ENCODE data around the gene RNF5.

RNF5 gene

DNA sequence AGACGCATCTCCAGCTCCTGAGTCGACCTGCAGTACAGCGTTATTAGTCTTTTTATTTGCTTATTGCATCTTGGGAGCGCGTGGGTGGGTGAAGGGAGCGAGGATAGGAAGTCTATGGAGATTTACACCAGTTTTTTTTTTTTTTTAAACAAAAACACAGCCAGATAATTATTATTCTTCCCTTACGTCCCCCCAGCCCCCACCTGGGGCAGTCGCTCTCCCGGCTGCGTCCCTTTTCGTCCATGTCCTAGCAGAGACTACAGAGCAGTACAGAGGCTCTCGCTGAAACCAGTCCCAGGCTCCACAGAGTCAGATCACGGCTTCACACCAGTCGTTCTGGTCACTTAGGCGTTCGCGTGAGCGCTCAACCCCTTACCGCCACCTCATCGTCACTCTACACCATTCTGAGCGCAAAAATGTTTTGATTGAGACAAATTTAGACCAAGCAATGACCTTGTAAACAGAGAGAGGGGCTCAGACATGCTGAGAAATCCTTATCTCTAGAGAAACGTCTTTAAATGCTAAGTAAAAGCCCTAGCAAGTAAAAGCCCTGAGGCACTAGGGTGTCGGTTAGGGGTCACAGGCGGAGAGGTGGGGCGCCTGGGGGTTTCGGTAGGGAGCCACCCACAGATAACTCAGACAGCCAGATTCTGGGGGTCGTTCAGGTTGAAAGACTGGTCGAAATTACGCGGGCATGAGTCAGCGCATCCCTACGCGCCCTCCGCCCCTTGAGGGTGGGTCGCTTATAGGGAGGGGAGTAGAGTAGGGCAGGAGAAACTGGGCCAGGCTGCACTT is 25.2 kb upstream of the RNF5 start:
- no peak for DNase-seq

DNA sequence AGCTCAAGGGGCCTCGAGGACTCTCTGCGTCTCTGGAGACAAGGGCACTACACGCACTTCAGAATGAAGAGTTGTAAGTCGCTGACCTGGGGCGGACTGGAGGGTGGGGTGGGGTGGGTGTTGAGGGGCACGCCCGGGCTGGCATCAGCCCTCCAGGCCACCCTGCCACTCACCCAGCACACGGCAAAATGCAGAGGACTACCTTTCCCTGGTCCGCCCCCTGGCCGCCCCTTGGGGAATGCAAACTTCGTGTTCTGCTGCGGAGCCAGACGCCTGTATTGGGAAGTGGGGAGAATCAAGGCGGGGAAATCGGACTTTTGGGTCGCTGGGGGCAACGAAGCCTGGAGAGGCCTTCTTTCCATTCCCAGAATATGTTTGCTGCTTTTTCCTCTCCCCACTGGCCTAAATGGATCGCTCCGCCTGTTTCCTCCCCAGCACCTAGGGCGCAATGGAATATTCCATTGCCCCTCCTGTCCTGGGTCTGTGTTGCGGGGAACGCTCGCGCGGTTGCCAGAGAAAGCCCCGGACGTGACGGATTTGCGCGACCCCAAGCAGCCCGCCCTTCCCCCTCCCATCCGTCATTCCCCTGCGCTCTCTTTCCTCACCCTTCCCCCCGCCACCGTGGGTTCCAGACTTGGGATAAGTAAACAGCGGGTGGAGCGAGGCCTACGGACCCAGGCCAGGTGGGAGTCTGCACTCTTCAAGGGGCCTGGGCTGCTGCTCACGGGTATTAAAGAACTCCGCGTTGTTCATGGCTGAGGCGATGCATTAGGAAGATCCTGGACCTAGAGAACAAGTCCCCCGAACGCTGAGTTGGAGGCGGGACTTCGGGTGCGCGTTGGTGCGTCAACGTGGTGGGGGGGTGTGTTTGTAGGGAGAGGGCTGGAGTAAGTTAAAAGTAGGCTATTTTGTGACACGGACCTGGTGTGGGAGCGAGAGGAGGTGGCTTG is 24.4 kb upstream of the RNF5 start, which contains the start of gene PPT2:
TSS of gene PPT2 (plus strand) at position 578 of the 950 bp plus-strand sequence. CDS start 454 bp downstream, outside the sequence.
- peak; percentile 77 for DNase-seq

DNA sequence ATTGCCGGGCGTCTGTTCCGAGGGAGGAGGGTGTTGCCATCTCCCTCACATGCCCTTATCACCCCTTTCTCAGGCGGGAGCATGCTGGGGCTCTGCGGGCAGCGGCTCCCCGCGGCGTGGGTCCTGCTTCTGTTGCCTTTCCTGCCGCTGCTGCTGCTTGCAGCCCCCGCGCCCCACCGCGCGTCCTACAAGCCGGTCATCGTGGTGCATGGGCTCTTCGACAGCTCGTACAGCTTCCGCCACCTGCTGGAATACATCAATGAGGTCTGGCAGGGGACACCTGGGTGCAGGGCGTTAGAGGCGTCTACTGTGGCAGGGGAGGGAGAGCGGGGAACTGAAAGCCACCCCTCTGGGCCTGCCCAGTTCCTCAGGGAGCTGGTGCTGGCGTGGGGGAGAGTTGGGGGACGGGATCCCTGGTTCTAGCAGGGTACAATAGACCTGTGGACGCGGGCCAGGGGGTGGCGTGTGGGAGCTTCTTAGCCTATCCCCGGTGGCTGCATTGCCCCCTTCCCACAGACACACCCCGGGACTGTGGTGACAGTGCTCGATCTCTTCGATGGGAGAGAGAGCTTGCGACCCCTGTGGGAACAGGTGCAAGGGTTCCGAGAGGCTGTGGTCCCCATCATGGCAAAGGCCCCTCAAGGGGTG is 23.6 kb upstream of the RNF5 start:
- DNase-seq: peak; percentile 15

DNA sequence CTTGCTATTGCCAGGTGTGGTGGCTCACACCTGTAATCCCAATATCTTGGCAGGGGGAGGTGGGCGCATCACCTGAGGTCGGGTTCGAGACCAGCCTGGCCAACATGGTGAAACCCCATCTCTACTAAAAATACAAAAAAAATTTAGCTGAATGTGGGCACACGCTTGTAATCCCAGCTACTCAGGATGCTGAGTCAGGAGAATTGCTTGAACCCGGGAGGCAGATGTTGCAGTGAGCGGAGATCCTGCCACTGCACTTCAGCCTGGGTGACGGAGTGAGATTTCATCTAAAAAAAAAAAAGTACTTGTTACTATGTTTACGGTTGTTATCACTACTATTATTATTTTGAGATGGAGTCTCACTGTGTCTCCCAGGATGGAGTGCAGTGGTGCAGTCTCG is 21.3 kb upstream of the RNF5 start:
- DNase-seq: no peak

DNA sequence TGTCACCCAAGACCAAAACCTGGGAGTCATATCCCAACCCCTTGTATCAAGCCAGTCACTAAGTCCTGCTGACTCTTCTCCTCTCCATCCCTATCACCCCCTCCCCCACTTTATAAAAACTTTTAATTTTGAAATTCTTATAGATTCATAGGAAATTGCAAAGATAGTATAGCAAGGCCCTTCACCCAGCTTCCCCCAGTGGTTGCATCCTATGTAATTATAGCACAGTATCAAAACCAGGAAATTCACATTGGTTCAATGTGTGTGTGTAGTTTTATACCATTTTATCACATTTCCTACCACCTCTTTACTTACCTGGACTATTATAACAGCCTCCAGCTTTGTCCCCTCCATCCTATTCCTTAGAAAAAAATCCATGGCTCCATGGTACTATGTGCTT is 20.2 kb upstream of the RNF5 start:
- DNase-seq: no peak

DNA sequence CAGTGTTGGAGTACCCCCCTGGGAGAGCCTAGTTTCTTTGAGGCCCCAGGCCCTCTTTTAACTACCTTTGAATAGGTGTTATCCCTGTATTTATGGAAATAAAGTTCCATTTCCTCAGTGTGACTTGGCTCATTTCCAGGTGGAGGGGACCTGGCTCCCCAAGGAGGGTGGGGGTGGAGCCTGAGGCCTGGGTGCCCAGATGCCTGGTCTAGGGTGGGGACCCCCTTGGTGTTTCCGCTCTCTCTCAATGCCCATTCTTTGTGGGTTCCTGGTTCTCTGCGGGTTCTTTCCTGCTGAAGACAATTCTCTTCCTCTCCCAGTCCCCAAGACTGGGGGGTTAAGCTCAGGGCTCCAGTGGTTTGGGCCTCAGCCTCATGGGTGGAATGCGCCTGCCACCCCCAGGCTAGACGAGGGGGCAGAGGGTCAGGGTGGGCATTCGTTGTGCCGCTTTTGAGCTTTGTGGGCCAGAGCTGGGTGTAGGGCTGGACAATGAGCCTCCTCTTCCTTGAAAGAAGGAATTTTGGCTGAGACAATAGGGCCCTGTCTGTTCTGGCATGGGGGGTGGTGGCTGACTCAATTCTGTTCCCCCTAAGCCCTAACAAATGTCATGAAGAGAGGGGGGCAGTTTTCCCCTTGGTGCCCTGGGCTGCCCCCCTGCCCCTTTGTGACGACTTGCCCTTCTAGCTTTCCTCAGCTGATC is 14.5 kb upstream of the RNF5 start:
- no peak for DNase-seq

DNA sequence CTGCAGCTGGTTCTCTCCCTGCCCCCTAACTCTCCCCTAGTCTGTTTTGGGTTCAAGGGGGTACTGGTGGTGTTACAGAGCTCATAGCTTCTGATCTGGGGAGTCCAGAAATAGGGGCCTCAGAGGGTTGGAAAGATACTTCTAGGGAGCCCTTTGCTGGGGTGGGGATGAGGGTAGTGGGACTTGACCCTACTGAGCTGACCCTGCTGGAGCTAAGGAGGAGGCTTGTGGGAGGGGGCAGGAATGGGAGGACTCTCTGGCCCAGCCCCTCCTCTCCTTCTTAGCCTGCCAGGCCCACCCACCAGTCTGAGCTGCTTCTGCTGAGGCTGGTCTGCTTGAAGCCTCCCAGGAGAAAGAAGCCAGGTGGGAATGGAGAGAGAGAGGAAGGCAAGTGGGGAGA is 13.9 kb upstream of the RNF5 start, which contains the start of gene EGFL8:
TSS of gene EGFL8 (plus strand) at position 301 of the 400 bp plus-strand sequence. CDS start 1,571 bp downstream, outside the sequence.
- no peak for DNase-seq

DNA sequence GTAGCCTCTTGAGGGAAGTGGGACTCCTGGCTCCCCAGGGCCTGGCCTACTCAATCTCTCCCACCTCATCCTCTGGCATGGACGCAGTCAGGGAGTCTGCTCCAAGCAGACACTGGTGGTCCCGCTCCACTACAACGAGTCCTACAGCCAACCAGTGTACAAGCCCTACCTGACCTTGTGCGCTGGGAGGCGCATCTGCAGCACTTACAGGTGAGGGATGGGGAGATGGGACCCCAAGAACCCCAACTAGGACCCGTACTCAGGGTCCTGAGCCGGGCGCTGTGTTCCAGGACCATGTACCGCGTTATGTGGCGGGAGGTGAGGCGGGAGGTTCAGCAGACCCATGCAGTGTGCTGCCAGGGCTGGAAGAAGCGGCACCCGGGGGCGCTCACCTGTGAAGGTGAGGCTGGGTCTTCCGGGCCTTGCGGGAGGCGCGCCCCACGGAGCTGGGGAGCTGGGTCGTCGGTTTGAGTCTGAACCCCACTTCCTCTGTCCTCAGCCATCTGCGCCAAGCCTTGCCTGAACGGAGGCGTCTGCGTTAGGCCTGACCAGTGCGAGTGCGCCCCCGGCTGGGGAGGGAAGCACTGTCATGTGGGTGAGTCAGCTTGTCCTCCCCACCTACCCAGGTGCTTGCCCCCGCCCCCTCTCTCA is 11.7 kb upstream of the RNF5 start:
- no peak for DNase-seq

DNA sequence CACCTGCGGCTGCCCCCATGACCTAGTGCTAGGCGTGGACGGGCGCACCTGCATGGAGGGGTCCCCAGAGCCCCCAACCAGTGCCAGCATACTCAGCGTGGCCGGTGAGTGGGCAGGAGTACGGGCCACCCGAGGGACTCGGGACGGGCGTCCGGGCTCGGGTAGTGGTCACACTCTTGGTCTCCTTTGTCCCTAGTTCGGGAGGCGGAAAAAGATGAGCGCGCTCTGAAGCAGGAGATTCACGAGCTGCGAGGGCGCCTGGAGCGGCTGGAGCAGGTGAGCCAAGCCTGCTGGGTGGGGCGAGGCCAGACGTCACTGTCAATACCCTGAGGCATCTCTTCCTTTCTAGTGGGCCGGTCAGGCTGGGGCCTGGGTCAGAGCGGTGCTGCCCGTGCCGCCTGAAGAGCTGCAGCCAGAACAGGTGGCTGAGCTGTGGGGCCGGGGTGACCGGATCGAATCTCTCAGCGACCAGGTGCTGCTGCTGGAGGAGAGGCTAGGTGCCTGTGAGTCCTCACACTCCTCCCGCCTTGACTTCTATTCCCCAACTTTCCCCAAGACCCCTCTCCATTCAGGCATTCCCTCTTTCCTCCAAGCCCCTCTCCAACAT is 10.9 kb upstream of the RNF5 start:
- DNase-seq: no peak

DNA sequence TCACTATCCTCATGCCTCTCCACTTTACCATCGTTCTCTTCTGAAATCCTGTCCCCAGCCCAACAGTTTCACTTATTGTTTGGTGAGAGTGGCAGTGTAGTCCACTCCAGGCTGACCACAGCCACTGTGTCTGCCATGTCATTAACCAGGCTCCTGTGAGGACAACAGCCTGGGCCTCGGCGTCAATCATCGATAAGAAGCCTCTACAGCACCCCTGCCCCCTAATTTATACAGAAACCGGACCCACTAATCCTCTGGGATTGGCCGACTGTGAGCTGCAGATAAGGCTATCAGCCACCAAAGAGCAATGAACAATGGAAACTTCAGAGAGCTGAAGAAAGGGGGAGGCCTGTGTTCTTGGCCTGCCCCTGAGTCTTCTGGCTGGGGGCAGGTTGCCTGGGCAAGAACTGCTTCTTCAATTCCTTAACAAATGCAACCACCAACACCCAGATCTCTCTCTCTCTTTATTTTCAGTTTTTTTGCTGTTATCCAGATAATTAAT is 10.4 kb upstream of the RNF5 start:
- DNase-seq: no peak

DNA sequence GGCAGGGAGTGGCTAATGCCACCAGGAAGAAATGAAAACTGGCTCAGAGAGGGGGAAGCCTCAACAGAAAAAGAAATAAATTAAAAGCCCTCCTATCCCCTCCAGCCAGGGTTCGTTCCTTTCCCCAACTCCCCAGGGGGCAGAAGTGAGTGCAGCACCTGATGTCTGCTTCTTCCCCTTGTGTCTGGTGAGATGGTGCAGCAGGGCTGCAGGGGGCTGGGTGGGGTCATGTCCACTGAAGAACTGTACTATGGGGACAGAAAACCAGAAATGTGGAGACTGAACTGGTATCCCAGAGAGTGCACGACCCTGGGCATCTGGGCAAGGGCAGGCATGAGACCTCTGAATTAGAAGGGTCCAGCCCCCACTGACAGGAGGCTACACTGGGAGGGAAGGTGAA is 9.9 kb upstream of the RNF5 start:
- no peak for DNase-seq

DNA sequence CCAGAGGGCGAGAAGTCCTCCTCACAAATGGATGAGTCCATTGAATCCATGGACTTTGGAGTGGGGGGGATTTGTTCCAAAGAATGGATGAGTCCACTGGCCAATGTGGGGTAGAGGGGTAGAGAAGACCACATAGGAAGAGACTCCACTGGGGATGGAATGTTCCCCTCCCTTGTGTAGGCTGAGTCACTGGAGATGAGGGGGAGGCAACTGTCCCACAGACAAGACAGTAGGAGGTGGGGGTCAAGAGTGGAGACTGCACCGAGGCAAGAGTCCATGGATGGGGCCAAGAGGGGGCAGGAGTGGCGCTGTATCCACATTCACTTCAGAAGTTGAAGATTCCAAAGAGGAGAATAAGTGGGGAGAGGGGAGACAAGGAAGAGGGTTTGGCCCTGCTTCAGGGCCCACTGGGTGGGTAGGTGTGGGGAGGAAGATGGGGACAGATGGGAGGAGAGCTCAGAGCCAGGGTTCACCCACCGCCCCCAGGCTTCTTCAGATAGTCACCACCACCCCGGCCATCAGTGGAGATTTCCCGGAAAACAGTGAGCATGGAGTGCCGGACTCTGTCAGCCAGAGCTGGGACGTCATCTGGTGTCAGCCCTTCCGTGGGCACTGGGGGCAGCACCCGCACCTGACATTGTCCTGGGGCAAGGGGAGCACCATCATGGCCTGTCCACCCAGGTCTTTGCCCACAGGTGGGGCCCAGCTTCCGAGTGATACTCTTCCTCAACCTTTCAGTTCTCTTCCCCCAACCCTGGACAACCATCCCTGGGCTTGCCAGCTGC is 9.2 kb upstream of the RNF5 start:
- DNase-seq: no peak

DNA sequence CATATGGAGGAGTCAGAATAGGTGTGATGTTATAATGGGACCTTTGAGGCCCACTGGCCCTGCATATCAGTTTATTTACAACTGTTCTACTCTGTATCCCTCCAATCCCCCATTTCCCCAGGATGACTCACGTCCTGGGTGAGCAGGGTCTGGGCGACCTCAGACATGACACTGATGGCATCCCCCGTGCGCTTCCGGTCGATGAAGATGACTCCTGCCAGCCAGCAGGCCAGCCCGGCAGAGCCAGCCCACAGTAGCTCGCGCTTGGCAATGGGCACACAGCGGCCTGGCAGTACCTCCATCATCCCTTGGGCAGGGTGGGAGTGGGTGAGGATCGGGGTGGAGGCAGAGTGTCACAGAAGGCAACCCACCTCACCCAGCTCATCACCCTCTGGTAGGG is 7.9 kb upstream of the RNF5 start:
- DNase-seq: no peak

DNA sequence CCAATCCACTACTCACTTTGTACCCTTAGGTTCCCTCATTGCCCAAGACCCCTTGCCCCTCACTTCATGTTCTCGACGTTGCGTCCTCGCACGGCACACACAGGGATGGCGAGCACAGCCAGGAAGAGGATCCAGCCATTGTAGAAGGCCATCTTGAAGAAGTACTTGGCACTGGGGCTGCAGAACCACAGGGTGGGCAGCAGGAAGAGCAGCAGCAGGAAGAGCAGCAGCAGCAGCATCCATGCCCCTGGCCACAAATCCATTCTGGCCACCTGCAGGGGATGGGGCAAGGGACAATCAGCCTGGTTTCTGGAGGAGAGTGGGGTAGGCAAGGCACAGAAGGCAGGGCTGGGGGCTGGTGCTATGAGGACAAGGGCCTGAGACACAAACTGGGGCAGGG is 7.0 kb upstream of the RNF5 start:
- no peak for DNase-seq

DNA sequence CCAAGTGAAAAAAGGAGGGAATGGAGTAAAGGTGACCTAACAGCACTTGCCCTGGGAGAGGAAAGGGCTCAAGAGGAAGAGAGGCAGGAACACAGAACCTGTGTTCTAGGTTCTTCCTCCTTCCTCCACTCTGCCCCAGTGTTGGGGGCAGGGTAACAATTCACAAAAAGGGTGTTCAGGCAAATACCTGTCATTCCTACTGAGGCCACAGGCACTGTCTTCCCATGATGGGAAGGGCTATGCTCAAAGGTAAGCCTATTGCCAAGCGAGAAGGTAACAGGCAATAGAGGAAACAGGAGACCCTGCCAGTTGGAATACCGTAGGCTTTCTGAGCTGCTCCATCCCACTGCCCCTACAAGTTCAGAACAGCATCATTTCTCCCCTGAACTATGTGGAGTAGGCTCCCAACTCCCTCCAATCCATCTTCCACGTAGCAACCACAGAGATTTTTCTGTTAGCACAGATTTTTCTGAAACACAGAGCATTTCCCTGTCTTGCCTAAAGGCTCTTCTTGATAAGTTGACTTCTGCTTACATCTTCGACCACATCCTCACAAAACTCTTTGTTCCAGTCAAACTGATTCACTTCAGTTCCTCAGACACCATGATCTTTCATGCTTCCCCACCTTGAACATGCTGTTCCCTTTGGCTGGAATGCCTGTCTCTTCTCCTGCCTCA is 5.0 kb upstream of the RNF5 start:
- DNase-seq: no peak

DNA sequence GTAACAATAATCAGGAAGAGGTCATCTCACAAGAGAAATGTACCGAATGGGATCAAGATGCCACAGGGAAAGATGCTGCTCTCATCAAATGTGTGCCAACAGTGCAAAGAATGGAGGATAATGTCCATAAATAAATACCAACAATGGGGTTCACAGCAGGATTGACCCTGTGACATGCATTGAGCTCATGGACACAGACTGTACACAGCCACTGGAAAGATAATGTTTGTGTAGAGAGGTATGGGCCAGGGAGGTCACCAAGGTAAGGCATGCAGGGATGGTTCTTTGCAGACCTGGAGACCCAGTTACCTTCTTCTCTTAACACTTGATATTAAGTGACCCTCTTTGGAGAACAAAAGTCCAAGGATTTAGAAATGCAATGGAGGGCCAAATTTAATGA is 3.8 kb upstream of the RNF5 start:
- DNase-seq: no peak

DNA sequence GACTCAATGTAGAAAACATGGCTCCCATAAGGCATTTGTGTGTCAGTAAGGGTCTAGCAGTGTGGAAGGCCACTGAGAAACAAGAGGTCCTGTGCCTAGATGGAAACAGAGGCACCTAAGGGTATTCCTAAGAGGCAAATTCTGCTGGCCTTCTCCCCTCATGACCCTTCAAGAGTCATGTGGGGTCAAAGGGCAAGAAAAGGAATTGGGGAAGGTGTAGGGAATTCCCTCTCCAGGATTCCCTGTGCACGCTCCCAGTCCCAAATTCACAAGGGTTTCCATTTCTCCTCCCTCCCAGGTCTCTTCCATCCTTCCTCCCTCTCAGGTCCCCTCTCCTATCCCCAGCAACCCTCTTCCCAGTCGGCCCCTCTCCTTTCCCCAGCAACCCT is 2.9 kb upstream of the RNF5 start:
- no peak for DNase-seq

DNA sequence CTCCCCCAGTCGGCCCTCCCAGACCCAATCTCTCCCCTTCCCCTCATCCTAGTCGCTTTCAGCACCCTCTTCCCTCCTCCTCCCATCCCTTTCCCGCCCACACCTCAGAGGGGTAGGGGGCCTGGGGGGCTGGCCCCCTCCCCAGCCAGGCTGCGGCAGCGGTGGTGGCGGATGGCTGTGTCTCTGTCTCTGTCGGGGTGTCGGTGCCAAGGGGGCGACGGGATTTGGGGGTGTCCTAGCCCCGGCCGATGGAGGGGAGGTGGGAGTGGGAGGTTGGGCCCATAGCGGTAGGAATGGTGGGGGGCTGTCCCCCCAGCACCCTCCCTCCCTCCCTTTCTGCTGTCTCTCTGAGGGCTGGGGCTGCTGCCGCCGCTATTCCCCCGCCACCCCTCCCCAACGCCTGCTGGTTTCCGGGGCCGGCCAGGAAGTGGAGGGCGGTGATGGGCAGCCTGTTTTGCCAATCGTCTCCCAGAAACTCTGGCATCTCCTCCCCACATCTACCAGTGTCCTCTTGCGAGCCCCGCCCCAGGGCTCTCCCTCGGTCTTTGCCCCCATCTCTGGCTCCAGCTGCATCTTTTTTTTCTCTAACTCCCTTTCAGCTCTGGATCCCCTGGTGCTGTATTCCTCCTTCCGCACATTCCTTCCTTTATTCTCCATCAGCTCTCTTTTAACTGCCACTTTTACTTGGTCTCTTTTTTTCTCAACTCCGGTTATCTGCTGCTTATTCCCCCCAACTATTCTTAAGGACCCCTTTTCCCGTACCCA is 2.3 kb upstream of the RNF5 start, which contains the start of gene AGPAT1:
TSS of gene AGPAT1 (minus strand) at position 374 of the 765 bp plus-strand sequence. CDS start 4,588 bp downstream, outside the sequence.
- peak; percentile 84 for DNase-seq

All from NCI-H1048 (cell line).